Epidermal melanocyte (primary cell): ENCODE results near the gene KRTAP5-2.
"Not testable (repeated sequence)": the region's sequence is repeated elsewhere in the genome, so short reads cannot be mapped to it uniquely, and the experiment has no call there.

Experiments used
- DNase-seq: peaks from one replicate; pipeline ENCODE4 v3.0.0; 2011; ENCODE audit warnings: low spot score; ENCODE audit not compliant: insufficient read length

Gene KRTAP5-2, protein sequence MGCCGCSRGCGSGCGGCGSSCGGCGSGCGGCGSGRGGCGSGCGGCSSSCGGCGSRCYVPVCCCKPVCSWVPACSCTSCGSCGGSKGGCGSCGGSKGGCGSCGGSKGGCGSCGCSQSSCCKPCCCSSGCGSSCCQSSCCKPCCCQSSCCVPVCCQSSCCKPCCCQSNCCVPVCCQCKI

GRCh38 chr11:1597994-1598380 lies at the start of gene KRTAP5-2:
TSS of gene KRTAP5-2 (minus strand) at chr11:1598294. CDS start at chr11:1598250, 44 bp downstream.
- DNase-seq, result no peak

GRCh38 chr11:1646540-1646939 lies 48.4 kb upstream of the KRTAP5-2 start:
- not testable (repeated sequence) for DNase-seq

DNA sequence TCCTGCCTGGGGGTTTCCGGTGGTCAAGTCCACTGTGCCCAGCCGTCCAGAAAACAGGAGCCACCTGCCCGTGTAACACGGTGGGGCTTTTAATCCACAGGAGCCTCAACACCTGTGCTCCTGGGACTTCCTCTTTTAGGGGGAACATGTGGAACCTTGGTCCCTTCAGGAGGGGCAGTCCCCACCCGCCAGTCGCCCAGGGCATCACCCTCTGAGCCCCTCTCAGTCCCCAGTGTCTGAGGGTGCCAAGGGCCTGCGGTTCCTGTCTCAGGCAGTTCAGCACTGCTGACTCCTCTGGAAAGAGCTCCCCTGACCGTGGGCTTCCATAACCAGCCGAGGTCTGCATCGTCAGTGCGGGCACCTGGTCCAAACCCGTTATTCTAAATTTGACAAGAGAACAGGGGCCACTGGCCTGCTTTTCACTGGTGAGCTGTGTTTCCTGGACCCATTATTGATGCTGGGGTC lies 47.3 kb upstream of the KRTAP5-2 start:
- no peak for DNase-seq

DNA sequence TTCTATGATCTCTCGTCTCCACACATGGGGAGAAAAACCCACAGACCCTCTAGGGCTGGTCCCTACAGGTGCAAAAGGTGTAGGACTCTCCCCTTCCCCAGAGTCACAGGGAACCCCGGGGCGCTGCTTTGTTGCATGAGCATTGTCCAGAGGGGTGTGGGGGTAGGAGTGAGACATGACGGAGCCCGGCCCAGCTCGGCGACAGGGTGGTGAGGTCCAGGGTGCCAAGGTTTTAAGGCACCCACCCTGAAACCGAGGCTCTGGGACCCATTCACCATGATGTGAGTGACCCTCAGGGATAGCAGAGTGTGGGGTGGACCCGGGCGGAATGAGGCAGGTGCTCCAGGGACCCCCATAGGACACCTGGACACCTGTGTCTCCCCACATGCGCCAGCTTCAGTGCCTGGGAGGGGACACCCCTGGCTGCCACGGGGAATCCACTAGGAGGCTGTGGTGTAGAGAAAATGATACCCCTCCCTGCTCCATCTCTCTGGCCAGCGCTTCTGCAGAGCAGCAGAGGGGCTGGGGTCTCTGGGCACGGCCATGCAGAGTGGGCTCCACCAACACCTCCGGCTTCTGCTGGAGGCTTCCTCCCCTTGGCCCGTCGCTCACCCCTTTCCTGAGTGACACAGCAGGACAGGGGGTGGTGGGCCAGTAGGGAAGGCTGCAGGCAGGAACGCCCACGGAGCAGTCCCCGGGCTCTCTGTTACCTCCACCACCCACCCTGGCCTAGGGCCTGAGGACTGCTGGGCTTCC lies 46.7 kb upstream of the KRTAP5-2 start:
- DNase-seq, result no peak

DNA sequence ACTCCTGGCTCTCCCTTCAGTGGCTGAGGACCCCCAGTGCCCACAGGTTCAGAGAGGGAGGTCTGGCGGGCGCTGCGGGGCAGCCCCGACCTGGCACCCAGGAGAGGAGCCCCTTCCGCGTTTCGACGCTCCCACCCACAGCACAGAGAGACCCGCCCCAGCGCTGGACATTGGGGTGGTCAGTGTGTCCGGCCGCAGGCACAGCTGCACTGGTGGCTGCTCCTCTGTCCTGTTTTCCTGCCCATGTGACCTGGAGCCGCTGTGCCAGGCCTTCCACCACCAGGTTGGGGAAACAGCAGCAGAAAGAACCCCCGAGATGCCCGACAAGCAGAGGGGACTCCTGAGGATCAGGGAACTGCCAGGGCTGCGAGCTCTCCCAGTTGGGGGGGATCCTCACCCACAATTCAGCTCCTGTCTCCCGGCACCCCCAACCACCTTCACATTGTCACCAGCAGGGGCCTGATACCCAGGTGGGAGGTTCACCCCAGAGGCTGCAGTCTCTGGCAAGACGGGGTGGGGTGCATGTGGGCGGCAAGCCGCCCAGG lies 45.1 kb upstream of the KRTAP5-2 start:
- DNase-seq, result no peak

DNA sequence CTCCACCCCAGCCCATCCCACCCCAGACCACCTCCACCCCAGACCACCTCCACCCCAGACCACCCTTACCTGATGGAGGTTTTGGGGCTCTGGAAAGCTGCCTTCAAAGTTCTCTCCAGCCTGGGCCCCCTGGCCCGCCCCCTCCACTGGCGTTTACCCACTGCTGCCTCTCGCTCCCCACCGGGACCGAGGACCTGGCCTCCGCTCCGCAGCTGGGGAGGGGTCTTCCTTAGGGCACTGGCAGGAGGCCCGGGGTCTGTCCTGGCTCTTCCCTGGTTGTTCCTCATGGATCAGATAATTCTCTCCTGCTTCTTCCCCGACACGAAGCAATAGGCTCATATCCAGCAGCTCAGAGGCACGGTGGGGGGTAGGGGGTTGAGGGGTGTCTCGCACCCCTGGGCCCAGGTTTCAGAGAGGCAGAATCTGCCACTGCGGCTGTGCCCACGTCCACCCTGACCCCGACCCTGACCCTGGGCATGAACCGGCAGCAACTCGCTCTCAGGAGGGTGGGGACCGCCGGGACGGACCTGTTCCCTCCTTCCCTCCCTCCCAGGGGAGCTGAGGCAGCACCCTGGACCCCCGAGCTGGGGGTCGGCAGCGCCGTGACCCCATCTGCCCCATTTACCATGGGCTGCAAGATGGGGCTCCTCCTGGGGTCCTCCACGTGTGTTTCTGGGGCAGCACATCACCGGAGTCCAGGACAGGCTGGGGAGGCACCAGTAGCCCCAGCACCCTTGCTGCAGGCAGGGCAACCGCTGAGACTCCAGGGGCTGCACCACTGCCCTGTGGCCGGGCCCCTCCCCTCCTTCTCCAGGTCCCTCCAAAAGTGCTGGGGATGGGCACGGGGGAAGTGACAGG lies 44.4 kb upstream of the KRTAP5-2 start:
- no peak for DNase-seq

DNA sequence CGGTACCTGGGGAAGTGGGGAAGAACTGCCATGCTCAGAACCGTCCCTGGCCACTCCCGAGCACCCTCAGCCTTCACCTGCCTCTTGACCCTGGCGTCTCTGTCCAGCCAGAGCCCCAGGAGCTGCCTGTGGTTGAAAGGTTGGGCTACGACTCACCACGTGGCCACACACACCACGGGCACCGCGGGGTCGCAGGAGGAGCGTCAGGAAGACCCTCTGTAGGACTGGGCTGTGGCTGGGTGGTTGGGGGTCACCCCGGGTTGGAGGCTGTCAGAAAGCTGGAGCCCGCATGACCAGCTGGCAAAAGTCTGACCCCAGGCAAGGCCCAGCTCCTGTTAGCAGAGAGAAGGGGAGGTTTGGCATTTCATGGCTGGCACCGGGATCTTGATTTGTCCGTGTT lies 43.0 kb upstream of the KRTAP5-2 start:
- no peak for DNase-seq

- peak; percentile 59 for DNase-seq
Observed at GRCh38 chr11:1640076-1640946, 42.2 kb upstream of the KRTAP5-2 start.

DNA sequence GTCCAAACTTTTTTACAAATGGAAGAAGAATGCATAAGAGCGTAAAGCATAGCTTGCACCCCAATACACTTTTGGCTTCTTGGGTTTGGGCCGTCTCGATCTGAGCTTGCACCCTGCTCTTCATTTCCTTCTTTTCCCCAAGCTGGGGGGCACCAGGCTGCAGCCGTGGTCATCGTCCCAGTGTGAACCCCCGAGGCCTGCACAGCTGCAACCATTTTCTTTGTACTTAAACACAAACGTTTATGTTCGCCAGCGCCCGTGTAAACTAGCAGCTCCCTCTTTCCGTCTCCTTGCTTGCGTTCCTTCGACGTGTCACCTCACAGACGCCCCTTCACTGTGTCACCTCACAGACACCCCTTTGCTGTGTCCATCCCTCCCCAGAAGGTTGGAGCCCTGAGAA lies 41.6 kb upstream of the KRTAP5-2 start:
- no peak for DNase-seq

DNA sequence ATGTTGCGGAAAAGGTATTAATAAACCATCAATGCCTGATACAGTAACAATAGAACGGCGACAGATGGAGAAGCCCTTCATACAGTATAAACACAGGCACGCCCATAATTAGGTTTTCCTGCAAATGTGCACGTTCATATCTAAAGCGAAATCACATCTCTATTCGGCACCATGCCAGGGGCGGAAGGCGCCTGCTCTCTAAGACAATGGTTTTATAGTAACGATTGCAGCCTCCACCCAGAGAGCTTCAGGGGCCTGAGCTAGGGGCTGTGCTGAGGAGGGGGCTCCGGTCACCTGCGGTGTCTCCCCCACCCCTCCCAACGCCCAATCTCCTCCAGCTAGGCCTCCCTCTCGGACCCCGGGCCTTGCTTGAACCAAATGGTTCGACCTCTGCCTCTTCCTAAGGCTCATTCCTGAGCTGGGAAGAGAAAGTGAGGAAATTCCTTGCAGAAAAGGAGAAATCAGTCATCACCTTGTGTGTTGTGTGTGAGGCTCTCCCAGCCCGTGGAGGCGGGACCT lies 41.1 kb upstream of the KRTAP5-2 start:
- DNase-seq, result no peak

DNA sequence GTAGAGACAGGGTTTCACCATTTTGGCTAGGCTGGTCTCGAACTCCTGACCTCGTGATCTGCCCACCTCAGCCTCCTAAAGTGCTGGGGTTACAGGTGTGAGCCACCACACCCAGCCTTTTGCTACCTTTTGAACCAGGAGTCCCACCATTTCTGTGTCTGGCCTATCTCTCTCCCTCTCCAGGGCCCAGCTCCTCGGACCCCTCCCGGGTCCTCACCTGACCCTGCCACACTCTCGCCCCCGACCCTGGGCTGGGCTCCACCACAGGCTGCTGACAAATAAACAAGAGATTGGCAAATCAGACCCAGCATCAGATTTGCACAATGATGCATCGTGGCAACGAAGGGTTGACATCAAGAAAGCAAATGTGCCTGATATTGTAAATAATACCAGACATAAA lies 40.2 kb upstream of the KRTAP5-2 start:
- DNase-seq, result no peak

- no peak for DNase-seq
Observed at GRCh38 chr11:1637628-1638027, 39.5 kb upstream of the KRTAP5-2 start.

- no peak for DNase-seq
Observed at GRCh38 chr11:1636291-1636950, 38.3 kb upstream of the KRTAP5-2 start.

GRCh38 chr11:1633864-1634263 lies 35.8 kb upstream of the KRTAP5-2 start:
- no peak for DNase-seq

GRCh38 chr11:1632053-1632714 lies 34.1 kb upstream of the KRTAP5-2 start:
- no peak for DNase-seq

GRCh38 chr11:1631066-1631568 lies 33.0 kb upstream of the KRTAP5-2 start:
- DNase-seq, result no peak

GRCh38 chr11:1630271-1630670 lies 32.2 kb upstream of the KRTAP5-2 start:
- no peak for DNase-seq

GRCh38 chr11:1629326-1630185 lies 31.5 kb upstream of the KRTAP5-2 start, which contains the start of gene KRTAP5-5:
TSS of gene KRTAP5-5 (plus strand) at chr11:1629775. CDS start at chr11:1629841, 66 bp downstream.
- DNase-seq, result no peak
